HK-2 (cell line): ENCODE data around the gene RAD21L1.

ENCODE experiments used
- DNase-seq: peaks from one replicate; pipeline ENCODE4 v3.0.0-alpha.2; 2018; ENCODE audit not compliant: unreplicated experiment

The RAD21L1 gene

DNA sequence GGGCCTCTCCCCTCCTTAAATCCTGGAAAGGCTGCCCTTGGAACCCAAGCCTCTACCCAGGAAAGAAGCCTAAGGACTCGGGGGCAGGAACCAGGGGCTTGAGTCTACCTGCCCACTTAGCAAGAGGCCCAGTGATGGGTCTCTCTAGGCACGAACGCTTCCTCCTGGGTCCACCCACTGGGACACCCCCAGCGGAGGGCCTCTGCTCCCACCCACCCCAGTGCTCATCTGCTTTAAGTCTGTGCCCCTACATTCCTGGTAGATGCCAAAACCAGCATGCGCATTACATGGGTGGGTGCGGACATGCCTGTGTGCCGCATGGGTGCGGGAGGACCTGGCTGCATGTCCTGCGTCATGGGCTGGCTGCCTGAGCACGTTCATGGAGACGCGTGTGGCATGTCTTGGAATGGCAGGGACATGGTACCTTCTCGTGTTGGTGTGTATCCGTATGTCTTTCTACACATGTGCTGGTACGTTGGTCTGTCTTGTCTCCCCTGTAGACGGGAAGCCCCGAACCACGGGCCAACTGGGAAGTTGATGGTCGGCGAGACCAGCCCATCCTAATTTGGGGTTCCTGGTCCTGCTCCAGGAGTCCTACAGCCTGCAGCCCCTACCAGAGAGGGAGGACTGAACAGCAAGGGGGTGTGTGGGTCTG lies 69.6 kb downstream of the RAD21L1 start:
- no peak for DNase-seq

DNA sequence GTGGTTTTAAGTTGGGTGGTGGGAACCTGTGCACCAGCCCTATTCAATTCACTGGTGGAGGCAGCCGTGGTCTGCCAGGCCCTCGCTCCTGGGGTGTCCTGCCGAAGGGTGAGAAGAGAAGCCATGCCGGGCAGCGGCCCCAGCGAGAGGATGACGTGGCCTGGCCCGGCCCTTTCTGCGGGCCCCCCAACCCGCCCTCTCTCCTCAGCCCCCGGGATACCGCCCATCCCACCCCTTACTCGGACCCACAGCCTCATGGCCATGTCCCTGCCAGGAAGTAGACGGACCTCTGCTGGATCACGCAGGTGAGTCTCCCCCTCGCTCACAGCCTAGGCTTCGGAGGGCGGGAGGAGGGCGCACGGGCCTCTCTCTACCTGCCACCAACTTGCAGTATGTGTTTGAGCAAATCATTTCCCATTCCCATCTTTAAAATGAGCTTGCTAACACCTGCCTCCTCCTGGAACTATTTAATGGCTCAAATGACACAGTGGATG lies 70.3 kb downstream of the RAD21L1 start:
- no peak for DNase-seq

DNA sequence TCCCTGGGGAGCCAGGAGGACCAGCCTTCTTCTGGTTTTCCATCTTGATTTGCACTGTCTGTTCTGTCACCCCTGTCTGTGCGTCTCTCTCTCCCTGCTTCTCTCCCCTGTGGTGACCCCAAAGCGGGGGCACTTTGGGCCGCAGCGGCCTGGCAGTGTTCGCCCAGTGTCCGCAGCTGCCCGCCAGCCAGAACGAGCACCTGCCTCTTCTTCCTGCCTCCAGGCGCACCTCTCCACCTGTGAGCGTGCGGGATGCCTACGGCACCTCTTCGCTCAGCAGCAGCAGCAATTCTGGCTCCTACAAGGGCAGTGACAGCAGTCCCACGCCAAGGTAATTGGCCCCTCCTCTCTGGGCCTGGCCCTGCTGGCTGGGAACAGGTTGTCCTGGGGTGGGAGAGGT lies 71.1 kb downstream of the RAD21L1 start:
- DNase-seq: no peak

DNA sequence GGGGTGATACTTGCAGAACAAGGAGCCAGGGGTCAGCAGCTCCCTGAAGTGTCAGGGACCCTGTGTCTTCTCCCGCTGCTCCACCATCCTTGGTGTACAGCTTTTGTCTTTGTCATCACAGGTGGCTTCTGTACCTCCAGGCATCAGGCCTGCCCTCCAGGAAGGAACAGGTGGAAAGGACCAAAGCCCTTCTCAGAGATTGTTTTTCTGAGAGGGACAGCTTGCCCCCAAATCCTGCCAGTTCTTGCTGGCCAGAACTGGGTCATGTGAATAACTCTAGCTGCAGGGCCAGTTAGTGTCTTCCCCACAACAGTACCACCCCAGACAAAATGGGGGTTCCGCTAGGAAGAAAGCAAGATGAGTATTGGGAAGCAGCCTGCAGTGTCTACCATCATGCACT lies 71.6 kb downstream of the RAD21L1 start:
- no peak for DNase-seq

DNA sequence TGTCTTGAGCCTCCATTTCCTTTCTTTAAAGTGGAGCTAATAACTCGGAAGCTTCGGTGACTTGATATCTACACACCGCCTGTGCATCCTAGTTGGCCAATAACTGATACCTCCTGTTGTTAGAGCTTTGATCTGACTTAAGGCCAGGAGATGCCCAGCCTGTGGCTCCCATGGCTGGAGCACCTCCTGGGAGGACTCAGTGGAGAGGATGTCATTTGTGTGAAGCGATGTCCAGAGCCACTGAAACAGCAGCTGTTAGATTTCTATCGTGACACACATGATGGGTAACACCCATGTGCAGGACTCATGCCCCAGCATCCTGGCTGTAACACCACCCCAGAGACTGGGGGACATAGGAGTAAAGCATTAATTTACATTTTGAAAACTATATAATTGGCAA lies 72.3 kb downstream of the RAD21L1 start:
- no peak for DNase-seq

DNA sequence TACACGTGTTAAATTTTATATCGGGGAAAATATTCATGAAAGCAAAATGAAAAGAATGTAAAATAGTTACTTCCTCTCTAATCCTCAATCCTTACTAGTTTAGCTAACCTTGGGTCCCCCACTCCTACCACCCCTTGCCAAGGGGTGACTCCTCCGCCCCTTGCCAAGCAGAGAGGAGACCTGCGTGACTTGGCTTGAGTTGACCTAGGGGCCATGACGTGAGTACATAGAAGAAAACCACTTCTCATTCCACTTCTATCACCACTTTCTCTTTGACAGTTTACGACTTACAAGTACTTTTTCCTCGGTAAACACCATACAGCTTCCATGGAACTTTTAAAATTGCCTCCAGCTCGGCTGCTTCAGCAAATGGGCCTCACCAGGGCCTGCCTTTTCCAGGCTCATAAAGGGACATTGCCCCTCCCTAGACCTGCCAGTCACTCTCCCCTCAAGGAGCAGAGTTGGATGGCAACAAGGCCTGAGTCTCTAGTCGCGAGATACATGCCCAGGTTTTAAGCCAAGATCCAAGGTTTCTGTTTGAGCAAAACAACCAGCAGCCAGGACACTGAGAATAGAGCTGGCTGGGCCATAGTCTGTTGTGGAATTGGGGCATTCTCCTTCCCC lies 73.2 kb downstream of the RAD21L1 start:
- DNase-seq: no peak

DNA sequence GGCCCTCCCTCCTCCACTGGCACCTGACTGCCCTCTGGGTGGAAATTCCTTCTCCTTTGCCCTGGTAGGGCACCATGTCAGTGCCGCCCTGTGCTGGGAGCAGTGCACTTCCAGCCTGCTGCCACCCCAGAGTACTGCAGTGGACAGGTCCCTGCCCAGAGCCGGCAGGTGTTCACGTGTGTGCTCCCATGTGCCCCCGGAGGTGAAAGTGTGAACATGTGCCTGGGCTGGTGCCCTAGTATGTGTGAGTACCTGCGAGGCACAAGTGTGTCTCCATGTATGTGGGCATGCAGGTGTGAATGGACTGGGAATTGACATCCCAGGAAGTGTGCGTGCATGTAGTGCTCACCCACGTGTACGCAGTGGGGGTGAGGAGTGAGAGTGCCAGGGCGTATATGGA lies 73.7 kb downstream of the RAD21L1 start:
- DNase-seq: no peak

DNA sequence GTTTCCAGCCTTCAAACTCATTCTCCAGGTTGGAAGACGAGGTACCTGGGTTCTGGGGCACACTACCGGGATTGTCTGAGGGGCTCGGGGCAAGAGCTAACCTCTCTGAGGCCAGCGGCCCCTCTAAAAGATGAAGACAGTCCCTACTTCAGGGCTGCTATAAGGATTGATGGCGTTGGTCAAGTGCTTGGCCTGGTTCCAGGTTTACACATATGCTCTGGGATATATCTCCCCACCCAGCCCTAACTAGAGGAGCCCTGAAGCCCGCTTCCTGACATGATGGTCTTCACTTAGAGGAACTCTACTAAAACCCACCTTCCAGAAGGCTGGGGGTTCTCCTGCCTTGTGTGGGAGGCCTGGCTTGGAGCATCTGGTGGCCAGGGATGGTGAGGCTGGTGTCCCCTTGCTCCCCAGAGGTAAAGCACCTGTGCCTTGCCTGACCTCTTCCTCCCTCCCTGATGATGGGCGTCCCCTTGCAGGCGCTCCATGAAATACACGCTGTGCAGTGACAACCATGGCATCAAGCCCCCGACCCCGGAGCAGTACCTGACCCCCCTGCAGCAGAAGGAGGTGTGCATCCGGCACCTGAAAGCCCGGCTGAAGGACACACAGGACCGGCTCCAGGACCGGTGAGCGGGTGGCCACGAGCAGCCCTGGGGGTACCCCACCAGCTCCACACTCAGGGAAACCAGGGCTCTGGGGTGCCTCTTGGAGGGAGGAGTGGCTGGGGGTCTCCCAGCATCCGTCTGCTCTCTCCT lies 74.4 kb downstream of the RAD21L1 start:
- no peak for DNase-seq

DNA sequence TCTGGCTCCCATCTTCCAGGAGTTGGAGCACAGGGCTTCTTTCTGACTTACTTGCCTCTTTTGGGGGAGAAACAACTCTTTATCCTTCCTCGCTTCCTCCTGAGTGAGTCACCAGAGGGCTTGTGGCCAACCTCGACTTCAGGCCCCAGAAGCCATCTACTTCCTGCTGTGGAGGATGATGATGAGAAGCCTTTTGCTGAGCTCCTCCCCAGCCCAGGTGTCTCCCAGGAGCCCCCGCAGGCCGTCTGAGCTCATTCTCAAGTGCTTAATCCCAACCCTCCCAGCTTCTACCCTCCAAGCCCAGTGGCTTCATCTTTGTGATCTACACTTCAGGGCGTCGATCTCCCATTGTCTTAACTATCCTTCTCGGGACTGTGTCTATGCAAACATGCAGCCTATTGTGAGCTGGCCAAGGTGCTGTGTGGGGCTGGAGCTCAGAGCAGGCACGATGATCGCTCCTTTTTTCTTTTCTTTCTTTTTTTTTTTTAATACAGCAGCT lies 75.2 kb downstream of the RAD21L1 start:
- peak; percentile 65 for DNase-seq

DNA sequence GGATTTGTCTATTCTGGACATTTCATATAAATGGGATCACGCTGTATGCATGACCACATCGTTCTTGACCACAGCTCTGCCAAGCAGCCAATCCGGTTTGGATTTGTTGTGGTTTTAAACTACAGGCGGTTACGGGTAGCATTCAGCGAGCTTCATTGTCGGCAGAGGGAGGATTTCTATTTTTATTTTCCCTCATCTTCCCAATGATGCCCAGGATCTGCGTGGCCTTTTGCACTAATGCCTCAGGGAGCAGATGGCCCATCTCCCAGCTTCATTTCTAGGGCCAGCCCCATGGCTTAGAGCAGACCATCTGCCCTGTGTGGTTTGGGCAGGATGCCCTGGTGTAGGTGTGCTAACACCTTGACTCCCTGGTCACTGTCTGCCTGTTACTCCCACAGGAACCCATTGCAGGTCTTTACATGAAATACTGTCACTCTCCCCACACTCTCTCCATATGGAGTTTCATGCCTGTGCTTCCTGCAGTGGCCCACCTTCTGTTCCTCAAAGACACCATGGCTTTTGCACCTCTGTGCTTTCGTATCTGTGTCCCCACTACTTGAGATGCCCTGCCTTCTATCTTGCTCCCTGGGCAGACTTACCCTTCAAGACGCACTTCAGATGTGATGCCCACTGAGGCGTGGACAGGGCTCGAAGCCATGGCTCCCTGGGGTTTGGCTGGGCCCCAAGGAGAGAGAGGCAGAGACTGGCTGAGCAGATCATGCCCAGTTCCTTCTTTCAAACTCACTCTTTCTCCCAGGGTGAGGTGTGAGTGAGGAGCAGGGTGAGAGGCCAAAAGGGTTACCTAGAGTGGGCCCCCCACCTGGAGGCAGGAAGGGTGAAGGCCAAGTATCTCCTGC lies 77.1 kb downstream of the RAD21L1 start:
- no peak for DNase-seq

DNA sequence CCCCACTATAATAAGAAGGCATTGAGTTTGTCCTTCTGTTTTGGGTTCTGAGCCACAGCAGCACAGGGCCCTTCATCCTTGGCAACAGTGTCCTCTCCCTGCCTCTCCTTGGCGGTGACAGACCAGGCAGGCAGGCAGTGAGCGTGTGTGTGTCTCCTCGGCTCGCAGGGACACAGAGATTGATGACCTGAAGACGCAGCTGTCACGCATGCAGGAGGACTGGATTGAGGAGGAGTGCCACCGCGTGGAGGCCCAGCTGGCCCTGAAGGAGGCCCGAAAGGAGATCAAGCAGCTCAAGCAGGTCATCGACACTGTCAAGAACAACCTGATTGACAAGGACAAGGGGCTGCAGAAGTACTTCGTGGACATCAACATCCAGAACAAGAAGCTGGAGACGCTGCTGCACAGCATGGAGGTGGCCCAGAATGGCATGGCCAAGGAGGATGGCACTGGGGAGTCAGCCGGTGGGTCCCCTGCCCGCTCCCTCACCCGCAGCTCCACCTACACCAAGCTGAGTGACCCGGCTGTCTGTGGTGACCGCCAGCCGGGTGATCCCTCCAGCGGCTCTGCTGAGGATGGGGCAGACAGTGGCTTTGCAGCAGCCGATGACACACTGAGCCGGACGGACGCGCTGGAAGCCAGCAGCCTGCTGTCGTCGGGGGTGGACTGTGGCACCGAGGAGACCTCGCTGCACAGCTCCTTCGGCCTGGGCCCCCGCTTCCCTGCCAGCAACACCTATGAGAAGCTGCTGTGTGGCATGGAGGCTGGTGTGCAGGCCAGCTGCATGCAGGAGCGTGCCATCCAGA lies 79.1 kb downstream of the RAD21L1 start:
- no peak for DNase-seq
